Sigmoid colon (tissue), 4 donors: ENCODE measurements around the gene GPR33.
"Not testable (repeated sequence)": the region's sequence is repeated elsewhere in the genome, so short reads cannot be mapped to it uniquely, and the experiment has no call there.

Experiments used
- CTCF ChIP-seq, 4 experiments: fragments of 450-650 bp in 3 of 4; fragments of 200-600 bp in 1 of 4; IDR thresholded peaks; one replicate each; pipeline ENCODE4 v1.5.1; 2016 to 2019; ENCODE audit warnings: antibody characterized with exemption in 4 of 4, mild to moderate bottlenecking in 3 of 4, moderate library complexity in 2 of 4
- EP300 ChIP-seq, 4 donors: sonication (generic); formaldehyde crosslinking; IDR thresholded peaks; one replicate each; pipeline ENCODE4 v1.6.1; 2017; ENCODE audit warnings: antibody characterized with exemption in 4 of 4
- POLR2A ChIP-seq, 2 donors: fragments of 450-650 bp; IDR thresholded peaks; one replicate each; pipeline ENCODE4 v1.6.1; 2016; ENCODE audit warnings: antibody characterized with exemption in 2 of 2, mild to moderate bottlenecking in 2 of 2, moderate library complexity in 2 of 2

- not testable (repeated sequence) for TF ChIP-seq CTCF, EP300, POLR2A (IDR thresholded peaks at IDR 0.05)
Measured at GRCh38 chr14:31462450-31462849, 25.4 kb downstream of the GPR33 start.
